WERI-Rb-1 (cell line): ENCODE results near the gene LHX4.

Experiments used
- DNase-seq: peaks from one replicate; pipeline ENCODE4 v3.0.0-alpha.2; 2020
- H3K27ac ChIP-seq: fragments of 250-450 bp; sonication (Bioruptor Pico); 2 replicates; pipeline ENCODE4 v1.5.1; 2020; ENCODE audit warnings: mild to moderate bottlenecking, moderate library complexity
- H3K27me3 ChIP-seq: fragments of 250-450 bp; sonication (Bioruptor Pico); 2 replicates; pipeline ENCODE4 v1.5.1; 2021; ENCODE audit warnings: mild to moderate bottlenecking, low read depth, moderate library complexity; ENCODE audit not compliant: insufficient read depth, severe bottlenecking
- H3K36me3 ChIP-seq: fragments of 250-450 bp; sonication (Bioruptor Pico); 2 replicates; pipeline ENCODE4 v1.5.1; 2020; ENCODE audit warnings: mild to moderate bottlenecking, moderate library complexity
- H3K4me3 ChIP-seq: 2 replicates; pipeline ENCODE4 v1.5.1; 2011; ENCODE audit warnings: low read depth, mild to moderate bottlenecking, control low read depth, low read length
- H3K9me3 ChIP-seq: fragments of 250-450 bp; sonication (Bioruptor Pico); 2 replicates; pipeline ENCODE4 v1.5.1; 2021; ENCODE audit warnings: mild to moderate bottlenecking, moderate library complexity; ENCODE audit not compliant: severe bottlenecking
- CTCF ChIP-seq: IDR thresholded peaks from 2 replicates; pipeline ENCODE4 v1.5.1; 2011; ENCODE audit warnings: low read depth, mild to moderate bottlenecking, control low read depth, inconsistent platforms, low read length

Gene LHX4

GRCh38 chr1:180213401-180214170, 16.5 kb upstream of the LHX4 start:
- no peak overlapping the region for H3K27ac ChIP-seq
- H3K36me3 ChIP-seq: no peaks in the 10 kb centered on the region
- H3K4me3 ChIP-seq: no peak overlapping the region
- H3K9me3 ChIP-seq: no peaks in the 10 kb centered on the region
- H3K27me3 ChIP-seq: no peaks in the 10 kb centered on the region
- TF ChIP-seq CTCF: no peak
- DNase-seq: peak; percentile 10

- Histone ChIP-seq H3K9me3 (no peaks in the 10 kb centered on the region), H3K36me3 (no peaks in the 10 kb centered on the region), H3K27me3 (no peaks in the 10 kb centered on the region), H3K27ac (no peak overlapping the region), H3K4me3 (no peak overlapping the region)
- TF ChIP-seq CTCF: no peak
- peak; percentile 32 for DNase-seq
Measured at GRCh38 chr1:180215856-180216625, 14.0 kb upstream of the LHX4 start.

GRCh38 chr1:180217006-180217405, 13.1 kb upstream of the LHX4 start:
- TF ChIP-seq CTCF: no peak

GRCh38 chr1:180218806-180219765, 11.0 kb upstream of the LHX4 start:
- H3K9me3 ChIP-seq: no peaks in the 10 kb centered on the region
- H3K27me3 ChIP-seq: no peaks in the 10 kb centered on the region
- DNase-seq: no peak
- no peaks in the 10 kb centered on the region for H3K36me3 ChIP-seq
- no peak overlapping the region for H3K4me3 ChIP-seq
- no peak overlapping the region for H3K27ac ChIP-seq
- no peak for TF ChIP-seq CTCF

More at GRCh38 chr1:180217006-180217405, 13.1 kb upstream of the LHX4 start:
- Histone ChIP-seq H3K4me3 (no peak overlapping the region), H3K27ac (no peak overlapping the region), H3K36me3 (no peaks in the 10 kb centered on the region), H3K9me3 (no peaks in the 10 kb centered on the region), H3K27me3 (no peaks in the 10 kb centered on the region)
- no peak for DNase-seq

GRCh38 chr1:180219776-180220175, 10.3 kb upstream of the LHX4 start:
- Histone ChIP-seq H3K36me3 (no peaks in the 10 kb centered on the region), H3K27me3 (no peaks in the 10 kb centered on the region), H3K9me3 (no peaks in the 10 kb centered on the region), H3K27ac (no peak overlapping the region), H3K4me3 (no peak overlapping the region)
- TF ChIP-seq CTCF: no peak
- no peak for DNase-seq
